GM19328 (cell line): Measurements from ENCODE around the gene RALGDS.
"Not testable (repeated sequence)": the region's sequence is repeated elsewhere in the genome, so short reads cannot be mapped to it uniquely, and the experiment has no call there.

Experiments used
- ATAC-seq: cut with Tn5 transposase; IDR thresholded peaks from one replicate; pipeline ENCODE4 v1.9.1; 2021; ENCODE audit warnings: mild to moderate bottlenecking, moderate library complexity; ENCODE audit not compliant: unreplicated experiment

Gene RALGDS

DNA sequence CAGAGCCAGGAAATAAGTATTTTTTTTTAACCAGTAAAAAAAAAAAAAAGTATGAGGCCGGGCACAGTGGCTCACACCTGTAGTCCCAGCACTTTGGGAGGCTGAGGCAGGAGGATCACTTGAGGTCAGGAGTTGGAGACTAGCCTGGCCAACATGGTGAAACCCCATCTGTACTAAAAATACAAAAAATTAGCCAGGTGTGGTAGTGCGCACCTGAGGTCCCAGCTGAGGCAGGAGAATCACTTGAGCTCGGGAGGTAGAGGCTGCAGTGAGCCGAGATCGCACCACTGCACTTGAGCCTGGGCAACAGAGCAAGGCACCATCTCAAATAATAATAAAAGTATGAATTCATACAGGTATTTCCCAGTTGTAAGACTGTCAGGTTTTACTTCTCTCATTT is 48.8 kb downstream of the RALGDS start:
- ATAC-seq, result not testable (repeated sequence)

DNA sequence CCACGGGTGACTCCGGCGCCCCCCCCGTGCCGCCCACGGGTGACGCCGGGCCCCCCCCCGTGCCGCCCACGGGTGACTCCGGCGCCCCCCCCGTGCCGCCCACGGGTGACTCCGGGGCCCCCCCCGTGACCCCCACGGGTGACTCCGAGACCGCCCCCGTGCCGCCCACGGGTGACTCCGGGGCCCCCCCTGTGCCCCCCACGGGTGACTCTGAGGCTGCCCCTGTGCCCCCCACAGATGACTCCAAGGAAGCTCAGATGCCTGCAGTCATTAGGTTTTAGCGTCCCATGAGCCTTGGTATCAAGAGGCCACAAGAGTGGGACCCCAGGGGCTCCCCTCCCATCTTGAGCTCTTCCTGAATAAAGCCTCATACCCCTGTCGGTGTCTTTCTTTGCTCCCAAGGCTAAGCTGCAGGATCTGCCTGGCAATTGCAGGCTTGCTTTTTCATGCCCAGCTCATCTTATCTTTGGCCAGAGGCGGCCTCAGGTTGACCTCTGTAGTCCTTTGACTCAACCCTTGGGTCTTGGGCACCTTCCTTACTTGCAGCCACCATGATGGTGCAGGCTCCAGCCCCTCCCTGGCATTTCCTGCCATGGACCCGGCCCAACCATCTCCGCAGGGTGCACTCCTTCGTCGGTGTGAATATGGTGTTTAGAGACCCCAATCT is 49.4 kb downstream of the RALGDS start:
- ATAC-seq, result no peak

DNA sequence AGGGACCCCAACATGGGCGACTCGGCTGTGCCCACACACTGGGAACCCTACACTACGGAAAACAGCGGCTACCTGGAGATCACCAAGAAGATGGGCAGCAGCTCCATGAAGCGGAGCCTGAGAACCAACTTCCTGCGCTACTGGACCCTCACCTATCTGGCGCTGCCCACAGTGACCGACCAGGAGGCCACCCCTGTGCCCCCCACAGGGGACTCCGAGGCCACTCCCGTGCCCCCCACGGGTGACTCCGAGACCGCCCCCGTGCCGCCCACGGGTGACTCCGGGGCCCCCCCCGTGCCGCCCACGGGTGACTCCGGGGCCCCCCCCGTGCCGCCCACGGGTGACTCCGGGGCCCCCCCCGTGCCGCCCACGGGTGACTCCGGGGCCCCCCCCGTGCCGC is 50.1 kb downstream of the RALGDS start:
- not testable (repeated sequence) for ATAC-seq

DNA sequence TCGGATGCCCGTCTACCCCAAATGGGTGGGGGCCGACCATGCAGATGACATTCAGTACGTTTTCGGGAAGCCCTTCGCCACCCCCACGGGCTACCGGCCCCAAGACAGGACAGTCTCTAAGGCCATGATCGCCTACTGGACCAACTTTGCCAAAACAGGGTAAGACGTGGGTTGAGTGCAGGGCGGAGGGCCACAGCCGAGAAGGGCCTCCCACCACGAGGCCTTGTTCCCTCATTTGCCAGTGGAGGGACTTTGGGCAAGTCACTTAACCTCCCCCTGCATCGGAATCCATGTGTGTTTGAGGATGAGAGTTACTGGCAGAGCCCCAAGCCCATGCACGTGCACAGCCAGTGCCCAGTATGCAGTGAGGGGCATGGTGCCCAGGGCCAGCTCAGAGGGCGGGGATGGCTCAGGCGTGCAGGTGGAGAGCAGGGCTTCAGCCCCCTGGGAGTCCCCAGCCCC is 50.5 kb downstream of the RALGDS start:
- not testable (repeated sequence) for ATAC-seq

DNA sequence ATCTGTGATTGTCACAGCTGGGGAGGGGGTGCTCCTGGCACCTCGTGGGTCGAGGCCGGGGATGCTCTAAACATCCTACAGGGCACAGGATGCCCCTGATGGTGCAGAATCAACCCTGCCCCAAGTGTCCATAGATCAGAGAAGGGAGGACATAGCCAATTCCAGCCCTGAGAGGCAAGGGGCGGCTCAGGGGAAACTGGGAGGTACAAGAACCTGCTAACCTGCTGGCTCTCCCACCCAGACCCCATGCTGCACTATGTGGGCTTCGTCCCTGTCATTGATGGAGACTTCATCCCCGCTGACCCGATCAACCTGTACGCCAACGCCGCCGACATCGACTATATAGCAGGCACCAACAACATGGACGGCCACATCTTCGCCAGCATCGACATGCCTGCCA is 52.6 kb downstream of the RALGDS start:
- ATAC-seq, result not testable (repeated sequence)

DNA sequence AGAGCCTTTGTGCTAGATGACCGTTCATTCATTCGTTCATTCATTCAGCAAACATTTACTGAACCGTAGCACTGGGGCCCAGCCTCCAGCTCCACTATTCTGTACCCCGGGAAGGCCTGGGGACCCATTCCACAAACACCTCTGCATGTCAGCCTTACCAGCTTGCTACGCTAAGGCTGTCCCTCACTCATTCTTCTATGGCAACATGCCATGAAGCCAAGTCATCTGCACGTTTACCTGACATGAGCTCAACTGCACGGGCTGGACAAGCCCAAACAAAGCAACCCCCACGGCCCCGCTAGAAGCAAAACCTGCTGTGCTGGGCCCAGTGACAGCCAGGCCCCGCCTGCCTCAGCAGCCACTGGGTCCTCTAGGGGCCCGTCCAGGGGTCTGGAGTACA is 53.2 kb downstream of the RALGDS start:
- no peak for ATAC-seq

DNA sequence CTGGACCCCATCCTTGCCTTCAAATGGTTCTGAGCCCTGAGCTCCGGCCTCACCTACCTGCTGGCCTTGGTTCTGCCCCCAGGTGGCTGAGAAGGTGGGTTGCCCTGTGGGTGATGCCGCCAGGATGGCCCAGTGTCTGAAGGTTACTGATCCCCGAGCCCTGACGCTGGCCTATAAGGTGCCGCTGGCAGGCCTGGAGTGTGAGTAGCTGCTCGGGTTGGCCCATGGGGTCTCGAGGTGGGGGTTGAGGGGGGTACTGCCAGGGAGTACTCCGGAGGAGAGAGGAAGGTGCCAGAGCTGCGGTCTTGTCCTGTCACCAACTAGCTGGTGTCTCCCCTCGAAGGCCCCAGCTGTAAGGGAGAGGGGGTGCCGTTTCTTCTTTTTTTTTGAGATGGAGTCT is 54.0 kb downstream of the RALGDS start:
- ATAC-seq, result no peak

DNA sequence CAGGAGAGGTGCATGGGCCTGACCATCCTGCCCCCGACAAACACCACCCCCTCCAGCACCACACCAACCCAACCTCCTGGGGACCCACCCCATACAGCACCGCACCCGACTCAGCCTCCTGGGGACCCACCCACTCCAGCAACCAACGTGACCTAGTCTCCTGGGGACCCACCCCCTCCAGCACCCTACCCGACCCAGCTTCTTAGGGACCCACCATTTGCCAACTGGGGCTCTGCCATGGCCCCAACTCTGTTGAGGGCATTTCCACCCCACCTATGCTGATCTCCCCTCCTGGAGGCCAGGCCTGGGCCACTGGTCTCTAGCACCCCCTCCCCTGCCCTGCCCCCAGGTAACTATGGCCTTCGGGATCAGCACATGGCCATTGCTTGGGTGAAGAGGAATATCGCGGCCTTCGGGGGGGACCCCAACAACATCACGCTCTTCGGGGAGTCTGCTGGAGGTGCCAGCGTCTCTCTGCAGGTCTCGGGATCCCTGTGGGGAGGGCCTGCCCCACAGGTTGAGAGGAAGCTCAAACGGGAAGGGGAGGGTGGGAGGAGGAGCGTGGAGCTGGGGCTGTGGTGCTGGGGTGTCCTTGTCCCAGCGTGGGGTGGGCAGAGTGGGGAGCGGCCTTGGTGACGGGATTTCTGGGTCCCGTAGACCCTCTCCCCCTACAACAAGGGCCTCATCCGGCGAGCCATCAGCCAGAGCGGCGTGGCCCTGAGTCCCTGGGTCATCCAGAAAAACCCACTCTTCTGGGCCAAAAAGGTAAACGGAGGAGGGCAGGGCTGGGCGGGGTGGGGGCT is 54.7 kb downstream of the RALGDS start:
- no peak for ATAC-seq

DNA sequence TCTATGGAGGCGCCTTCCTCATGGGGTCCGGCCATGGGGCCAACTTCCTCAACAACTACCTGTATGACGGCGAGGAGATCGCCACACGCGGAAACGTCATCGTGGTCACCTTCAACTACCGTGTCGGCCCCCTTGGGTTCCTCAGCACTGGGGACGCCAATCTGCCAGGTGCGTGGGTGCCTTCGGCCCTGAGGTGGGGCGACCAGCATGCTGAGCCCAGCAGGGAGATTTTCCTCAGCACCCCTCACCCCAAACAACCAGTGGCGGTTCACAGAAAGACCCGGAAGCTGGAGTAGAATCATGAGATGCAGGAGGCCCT is 56.0 kb downstream of the RALGDS start:
- no peak for ATAC-seq

DNA sequence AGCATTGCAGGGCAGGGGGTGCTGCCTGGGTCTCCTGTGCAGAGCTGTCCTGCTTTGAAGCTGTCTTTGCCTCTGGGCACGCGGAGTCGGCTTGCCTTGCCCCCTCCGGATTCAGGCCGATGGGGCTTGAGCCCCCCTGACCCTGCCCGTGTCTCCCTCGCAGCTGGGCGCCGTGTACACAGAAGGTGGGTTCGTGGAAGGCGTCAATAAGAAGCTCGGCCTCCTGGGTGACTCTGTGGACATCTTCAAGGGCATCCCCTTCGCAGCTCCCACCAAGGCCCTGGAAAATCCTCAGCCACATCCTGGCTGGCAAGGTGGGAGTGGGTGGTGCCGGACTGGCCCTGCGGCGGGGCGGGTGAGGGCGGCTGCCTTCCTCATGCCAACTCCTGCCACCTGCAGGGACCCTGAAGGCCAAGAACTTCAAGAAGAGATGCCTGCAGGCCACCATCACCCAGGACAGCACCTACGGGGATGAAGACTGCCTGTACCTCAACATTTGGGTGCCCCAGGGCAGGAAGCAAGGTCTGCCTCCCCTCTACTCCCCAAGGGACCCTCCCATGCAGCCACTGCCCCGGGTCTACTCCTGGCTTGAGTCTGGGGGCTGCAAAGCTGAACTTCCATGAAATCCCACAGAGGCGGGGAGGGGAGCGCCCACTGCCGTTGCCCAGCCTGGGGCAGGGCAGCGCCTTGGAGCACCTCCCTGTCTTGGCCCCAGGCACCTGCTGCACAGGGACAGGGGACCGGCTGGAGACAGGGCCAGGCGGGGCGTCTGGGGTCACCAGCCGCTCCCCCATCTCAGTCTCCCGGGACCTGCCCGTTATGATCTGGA is 56.6 kb downstream of the RALGDS start:
- no peak for ATAC-seq

DNA sequence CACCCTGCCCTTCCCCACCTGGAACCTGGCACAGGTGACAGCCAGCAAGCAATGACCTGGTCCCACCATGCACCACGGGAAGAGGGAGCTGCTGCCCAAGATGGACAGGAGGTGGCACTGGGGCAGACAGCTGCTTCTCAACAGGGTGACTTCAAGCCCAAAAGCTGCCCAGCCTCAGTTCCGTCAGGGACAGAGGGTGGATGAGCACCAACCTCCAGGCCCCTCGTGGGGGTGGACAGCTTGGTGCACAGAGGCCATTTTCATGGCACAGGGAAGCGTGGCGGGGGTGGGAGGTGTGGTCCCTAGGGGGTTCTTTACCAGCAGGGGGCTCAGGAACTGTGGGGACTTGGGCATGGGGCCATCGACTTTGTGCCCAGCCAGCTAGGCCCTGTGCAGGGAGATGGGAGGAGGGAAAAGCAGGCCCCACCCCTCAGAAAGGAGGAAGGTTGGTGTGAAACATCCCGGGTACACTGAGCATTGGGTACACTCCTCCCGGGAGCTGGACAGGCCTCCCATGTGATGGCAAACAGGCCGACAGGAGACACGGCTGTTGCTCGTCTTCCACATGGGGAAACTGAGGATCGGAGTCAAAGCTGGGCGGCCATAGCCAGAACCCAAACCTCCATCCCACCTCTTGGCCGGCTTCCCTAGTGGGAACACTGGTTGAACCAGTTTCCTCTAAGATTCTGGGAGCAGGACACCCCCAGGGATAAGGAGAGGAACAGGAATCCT is 57.4 kb downstream of the RALGDS start:
- ATAC-seq, result no peak

DNA sequence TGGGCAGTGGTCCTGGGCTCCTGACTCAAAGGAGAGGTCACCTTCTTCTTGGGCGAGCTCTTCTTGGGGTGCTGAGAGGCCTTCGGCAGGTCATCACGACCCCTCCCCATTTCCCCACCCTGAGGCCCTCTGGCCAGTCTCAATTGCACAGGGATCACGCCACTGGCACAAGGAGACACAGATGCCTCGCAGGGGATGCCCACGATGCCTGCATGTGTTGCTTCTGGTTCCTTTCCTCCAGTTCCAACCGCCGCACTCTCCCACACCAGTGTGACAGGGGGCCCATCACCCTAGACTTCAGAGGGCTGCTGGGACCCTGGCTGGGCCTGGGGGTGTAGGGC is 57.9 kb downstream of the RALGDS start:
- no peak for ATAC-seq

DNA sequence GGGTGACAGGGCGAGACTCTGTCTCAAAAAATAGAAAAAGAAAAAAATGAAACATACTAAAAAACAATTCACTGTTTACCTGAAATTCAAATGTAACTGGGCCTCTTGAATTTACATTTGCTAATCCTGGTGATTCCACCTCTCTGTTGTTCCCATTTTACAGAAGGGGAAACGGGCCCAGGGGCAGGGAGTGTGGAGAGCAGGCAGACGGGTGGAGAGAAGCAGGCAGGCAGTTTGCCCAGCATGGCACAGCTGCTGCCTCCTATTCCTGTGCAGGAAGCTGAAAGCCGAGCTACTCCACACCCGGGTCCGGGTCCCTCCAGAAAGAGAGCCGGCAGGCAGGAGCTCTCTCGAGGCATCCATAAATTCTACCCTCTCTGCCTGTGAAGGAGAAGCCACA is 58.5 kb downstream of the RALGDS start:
- not testable (repeated sequence) for ATAC-seq

DNA sequence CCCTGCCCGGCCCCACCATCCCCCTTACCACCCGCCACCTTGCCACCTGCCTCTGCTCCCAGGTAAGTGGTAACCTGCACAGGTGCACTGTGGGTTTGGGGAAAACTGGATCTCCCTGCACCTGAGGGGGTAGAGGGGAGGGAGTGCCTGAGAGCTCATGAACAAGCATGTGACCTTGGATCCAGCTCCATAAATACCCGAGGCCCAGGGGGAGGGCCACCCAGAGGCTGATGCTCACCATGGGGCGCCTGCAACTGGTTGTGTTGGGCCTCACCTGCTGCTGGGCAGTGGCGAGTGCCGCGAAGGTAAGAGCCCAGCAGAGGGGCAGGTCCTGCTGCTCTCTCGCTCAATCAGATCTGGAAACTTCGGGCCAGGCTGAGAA is 59.3 kb downstream of the RALGDS start, which contains the start of gene CEL:
CEL (plus strand) TSS at position 218 of the 382 bp plus-strand sequence; CDS start at position 240, 22 bp downstream.
- not testable (repeated sequence) for ATAC-seq

DNA sequence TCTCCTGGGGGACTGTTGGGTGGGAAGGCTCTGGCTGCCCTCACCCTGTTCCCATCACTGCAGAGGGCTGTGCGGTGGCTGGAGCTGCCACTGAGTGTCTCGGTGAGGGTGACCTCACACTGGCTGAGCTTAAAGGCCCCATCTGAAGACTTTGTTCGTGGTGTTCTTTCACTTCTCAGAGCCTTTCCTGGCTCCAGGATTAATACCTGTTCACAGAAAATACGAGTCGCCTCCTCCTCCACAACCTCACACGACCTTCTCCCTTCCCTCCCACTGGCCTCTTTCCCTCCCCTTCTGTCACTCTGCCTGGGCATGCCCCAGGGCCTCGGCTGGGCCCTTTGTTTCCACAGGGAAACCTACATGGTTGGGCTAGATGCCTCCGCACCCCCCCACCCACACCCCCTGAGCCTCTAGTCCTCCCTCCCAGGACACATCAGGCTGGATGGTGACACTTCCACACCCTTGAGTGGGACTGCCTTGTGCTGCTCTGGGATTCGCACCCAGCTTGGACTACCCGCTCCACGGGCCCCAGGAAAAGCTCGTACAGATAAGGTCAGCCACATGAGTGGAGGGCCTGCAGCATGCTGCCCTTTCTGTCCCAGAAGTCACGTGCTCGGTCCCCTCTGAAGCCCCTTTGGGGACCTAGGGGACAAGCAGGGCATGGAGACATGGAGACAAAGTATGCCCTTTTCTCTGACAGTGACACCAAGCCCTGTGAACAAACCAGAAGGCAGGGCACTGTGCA is 59.8 kb downstream of the RALGDS start:
- ATAC-seq, result not testable (repeated sequence)

DNA sequence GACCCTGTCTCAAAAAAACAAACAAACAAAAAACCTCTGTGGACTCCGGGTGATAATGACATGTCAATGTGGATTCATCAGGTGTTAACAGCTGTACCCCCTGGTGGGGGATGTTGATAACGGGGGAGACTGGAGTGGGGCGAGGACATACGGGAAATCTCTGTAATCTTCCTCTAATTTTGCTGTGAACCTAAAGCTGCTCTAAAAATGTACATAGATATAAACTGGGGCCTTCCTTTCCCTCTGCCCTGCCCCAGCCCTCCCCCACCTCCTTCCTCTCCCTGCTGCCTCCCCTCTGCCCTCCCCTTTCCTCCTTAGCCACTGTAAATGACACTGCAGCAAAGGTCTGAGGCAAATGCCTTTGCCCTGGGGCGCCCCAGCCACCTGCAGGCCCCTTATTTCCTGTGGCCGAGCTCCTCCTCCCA is 60.6 kb downstream of the RALGDS start:
- ATAC-seq, result no peak

DNA sequence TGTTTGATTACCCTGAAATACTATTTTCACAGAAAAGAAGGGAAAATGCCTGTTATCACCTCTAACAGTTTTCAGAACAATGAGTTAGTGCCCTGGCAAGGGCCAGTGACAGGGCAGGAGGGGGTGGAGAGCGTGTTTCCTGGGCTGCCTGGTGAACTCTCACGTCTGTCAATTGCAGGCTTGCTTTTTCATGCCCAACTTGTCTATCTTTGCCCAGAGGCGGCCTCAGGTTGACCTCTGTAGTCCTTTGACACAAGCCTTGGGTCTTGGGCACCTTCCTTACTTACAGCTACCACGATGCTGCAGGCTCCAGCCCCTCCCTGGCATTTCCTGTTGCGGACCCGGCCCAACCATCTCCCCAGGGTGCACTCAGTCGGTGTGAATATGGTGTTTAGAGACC is 61.4 kb downstream of the RALGDS start:
- no peak for ATAC-seq

DNA sequence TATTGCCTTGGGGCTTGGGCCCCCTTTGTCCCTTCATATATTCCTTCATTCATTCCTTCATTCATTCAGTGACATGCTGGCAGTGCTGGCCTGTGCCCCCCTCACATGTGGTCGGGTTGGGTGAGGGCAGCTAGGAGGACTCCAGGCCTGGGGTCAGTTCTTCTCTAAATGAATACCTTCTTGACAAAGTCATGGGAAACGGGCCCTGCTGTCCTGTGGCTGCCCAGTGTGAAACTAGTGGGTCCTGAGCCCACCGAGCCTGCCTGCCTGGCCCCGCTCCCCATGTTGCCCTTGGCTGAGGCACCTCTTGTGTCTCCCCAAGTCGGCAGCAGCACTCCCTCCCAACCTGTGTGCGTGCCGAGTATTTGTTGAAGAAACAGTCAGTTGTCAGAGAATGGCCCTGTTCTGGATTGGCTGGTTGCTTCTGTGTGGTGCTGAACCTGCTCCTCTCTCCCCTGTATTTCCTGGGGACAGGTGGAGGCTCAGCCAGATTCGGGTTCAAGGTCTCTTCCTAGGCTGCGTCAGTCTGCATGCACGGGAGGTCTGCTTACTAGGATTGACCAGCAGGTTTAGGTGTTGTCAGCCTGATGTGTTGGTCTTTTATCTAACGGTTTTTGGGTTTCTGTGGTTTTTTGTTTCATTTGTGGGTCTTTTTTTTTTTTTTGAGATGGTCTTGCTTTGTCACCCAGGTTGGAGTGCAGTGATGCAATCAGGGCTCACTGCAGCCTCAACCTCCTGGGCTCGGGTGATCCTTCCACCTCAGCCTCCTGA is 62.3 kb downstream of the RALGDS start:
- ATAC-seq, result no peak

DNA sequence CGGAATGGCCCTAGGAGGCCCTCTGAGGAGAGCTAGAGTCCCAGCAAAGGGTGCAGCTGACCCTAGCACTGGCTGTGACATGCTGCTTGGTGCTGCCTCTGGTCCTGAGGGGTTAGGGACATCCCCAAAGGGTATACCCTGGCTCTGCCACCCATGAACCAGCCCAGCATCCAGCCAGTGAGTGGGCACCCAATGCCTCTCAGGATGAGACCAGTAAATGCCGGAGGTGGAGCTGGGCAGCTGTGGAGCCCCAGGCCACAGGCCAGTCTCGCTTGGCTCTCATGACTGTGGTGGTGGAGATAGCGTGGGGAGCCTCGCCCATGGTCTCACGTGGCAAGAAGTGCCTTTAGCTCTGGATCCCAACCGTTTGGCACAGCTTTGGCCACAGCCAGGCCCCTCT is 63.0 kb downstream of the RALGDS start:
- no peak for ATAC-seq

DNA sequence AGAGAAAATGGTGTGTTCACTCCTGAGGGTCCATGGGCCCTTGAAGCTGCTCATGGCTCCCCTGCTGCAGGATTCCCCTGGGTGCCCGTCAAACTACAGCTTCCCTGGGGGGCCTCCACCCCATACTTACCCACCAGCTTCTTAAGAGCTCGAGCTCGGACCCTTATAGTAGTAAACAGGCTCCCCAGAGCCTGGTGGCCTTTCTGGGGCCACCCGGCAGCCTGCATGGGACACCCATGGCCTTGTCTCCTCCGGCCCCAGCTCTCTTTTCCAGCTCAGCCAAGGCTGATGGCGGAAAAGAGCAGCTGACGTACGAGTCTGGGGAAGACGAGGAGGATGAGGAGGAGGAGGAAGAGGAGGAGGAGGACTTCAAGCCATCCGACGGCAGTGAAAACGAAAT is 63.5 kb downstream of the RALGDS start:
- ATAC-seq, result no peak
